ENCODE results near the gene FADS2.

FADS2 gene

DNA sequence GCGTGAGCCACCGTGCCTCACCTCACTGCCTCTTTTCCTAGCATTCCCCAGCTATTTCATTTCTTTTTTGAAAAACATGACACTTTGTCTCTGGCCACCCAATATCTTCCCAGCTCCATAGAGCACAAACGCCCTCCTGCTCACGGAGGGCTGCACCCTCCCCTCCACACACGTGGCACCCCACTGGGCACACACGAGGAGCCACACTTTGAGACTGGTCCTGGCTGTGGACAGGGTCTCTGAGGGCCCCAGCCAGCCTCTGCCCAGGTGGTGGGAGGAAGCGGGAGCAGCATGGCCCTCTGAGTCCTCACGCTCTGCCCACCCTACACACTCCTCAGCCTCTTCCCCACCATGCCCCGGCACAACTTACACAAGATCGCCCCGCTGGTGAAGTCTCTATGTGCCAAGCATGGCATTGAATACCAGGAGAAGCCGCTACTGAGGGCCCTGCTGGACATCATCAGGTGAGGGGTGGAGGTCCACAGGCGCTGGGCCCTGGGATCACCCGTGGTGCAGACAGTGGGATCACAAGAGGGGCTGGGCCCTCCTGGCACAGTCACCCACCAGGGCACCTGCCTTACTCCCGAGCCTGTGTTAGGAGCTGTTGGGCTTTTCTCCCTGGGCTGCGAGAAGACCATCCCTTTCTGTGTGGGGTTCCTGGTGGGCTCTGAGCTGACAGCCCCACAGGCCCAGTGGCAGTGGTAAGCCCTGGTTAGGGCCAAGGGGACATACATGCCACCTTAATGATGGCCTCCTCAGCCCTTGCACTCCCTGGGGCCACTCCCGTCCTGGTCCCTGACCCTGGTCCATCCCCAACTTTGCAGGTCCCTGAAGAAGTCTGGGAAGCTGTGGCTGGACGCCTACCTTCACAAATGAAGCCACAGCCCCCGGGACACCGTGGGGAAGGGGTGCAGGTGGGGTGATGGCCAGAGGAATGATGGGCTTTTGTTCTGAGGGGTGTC, 37.0 kb downstream of the FADS2 start:
- TF ChIP-seq TOX (CRISPR knock-in tag; IDR thresholded peaks at IDR 0.05; ENCODE audit: borderline replicate concordance), result no peak
- TF ChIP-seq, protein P1, sequence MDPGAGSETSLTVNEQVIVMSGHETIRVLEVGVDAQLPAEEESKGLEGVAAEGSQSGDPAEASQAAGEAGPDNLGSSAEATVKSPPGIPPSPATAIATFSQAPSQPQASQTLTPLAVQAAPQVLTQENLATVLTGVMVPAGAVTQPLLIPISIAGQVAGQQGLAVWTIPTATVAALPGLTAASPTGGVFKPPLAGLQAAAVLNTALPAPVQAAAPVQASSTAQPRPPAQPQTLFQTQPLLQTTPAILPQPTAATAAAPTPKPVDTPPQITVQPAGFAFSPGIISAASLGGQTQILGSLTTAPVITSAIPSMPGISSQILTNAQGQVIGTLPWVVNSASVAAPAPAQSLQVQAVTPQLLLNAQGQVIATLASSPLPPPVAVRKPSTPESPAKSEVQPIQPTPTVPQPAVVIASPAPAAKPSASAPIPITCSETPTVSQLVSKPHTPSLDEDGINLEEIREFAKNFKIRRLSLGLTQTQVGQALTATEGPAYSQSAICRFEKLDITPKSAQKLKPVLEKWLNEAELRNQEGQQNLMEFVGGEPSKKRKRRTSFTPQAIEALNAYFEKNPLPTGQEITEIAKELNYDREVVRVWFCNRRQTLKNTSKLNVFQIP (CRISPR knock-in tag; IDR thresholded peaks at IDR 0.05; ENCODE audit: borderline replicate concordance, low read depth), result no peak
- TF ChIP-seq, protein P2, sequence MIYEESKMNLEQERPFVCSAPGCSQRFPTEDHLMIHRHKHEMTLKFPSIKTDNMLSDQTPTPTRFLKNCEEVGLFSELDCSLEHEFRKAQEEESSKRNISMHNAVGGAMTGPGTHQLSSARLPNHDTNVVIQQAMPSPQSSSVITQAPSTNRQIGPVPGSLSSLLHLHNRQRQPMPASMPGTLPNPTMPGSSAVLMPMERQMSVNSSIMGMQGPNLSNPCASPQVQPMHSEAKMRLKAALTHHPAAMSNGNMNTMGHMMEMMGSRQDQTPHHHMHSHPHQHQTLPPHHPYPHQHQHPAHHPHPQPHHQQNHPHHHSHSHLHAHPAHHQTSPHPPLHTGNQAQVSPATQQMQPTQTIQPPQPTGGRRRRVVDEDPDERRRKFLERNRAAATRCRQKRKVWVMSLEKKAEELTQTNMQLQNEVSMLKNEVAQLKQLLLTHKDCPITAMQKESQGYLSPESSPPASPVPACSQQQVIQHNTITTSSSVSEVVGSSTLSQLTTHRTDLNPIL (CRISPR knock-in tag; IDR thresholded peaks at IDR 0.05; ENCODE audit: low read depth), result no peak
- TF ChIP-seq ZFP3 (CRISPR knock-in tag; IDR thresholded peaks at IDR 0.05), result no peak
- TF ChIP-seq ZNF8 (CRISPR knock-in tag; IDR thresholded peaks at IDR 0.05), result no peak
- no peak for TF ChIP-seq ISL1 (CRISPR knock-in tag; IDR thresholded peaks at IDR 0.05)
- TF ChIP-seq ZFP30 (CRISPR knock-in tag; IDR thresholded peaks at IDR 0.05), result no peak
- TF ChIP-seq PPARA (CRISPR knock-in tag; IDR thresholded peaks at IDR 0.05; ENCODE audit: borderline replicate concordance), result no peak
- no peak for TF ChIP-seq CSDC2 (CRISPR knock-in tag; IDR thresholded peaks at IDR 0.05)
- TF ChIP-seq, protein P3, sequence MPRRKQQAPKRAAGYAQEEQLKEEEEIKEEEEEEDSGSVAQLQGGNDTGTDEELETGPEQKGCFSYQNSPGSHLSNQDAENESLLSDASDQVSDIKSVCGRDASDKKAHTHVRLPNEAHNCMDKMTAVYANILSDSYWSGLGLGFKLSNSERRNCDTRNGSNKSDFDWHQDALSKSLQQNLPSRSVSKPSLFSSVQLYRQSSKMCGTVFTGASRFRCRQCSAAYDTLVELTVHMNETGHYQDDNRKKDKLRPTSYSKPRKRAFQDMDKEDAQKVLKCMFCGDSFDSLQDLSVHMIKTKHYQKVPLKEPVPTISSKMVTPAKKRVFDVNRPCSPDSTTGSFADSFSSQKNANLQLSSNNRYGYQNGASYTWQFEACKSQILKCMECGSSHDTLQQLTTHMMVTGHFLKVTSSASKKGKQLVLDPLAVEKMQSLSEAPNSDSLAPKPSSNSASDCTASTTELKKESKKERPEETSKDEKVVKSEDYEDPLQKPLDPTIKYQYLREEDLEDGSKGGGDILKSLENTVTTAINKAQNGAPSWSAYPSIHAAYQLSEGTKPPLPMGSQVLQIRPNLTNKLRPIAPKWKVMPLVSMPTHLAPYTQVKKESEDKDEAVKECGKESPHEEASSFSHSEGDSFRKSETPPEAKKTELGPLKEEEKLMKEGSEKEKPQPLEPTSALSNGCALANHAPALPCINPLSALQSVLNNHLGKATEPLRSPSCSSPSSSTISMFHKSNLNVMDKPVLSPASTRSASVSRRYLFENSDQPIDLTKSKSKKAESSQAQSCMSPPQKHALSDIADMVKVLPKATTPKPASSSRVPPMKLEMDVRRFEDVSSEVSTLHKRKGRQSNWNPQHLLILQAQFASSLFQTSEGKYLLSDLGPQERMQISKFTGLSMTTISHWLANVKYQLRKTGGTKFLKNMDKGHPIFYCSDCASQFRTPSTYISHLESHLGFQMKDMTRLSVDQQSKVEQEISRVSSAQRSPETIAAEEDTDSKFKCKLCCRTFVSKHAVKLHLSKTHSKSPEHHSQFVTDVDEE (CRISPR knock-in tag; IDR thresholded peaks at IDR 0.05), result no peak
- TF ChIP-seq ZNF70 (CRISPR knock-in tag; IDR thresholded peaks at IDR 0.05), result no peak
- TF ChIP-seq RARB (CRISPR knock-in tag; IDR thresholded peaks at IDR 0.05), result no peak
- TF ChIP-seq, protein P4, sequence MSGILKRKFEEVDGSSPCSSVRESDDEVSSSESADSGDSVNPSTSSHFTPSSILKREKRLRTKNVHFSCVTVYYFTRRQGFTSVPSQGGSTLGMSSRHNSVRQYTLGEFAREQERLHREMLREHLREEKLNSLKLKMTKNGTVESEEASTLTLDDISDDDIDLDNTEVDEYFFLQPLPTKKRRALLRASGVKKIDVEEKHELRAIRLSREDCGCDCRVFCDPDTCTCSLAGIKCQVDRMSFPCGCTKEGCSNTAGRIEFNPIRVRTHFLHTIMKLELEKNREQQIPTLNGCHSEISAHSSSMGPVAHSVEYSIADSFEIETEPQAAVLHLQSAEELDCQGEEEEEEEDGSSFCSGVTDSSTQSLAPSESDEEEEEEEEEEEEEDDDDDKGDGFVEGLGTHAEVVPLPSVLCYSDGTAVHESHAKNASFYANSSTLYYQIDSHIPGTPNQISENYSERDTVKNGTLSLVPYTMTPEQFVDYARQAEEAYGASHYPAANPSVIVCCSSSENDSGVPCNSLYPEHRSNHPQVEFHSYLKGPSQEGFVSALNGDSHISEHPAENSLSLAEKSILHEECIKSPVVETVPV (CRISPR knock-in tag; IDR thresholded peaks at IDR 0.05), result no peak
- no peak for TF ChIP-seq ZNF565 (CRISPR knock-in tag; conservative IDR thresholded peaks at IDR 0.05; ENCODE audit: low read depth)
- TF ChIP-seq ESRRG (CRISPR knock-in tag; IDR thresholded peaks at IDR 0.05), result no peak
- no peak for ATAC-seq

DNA sequence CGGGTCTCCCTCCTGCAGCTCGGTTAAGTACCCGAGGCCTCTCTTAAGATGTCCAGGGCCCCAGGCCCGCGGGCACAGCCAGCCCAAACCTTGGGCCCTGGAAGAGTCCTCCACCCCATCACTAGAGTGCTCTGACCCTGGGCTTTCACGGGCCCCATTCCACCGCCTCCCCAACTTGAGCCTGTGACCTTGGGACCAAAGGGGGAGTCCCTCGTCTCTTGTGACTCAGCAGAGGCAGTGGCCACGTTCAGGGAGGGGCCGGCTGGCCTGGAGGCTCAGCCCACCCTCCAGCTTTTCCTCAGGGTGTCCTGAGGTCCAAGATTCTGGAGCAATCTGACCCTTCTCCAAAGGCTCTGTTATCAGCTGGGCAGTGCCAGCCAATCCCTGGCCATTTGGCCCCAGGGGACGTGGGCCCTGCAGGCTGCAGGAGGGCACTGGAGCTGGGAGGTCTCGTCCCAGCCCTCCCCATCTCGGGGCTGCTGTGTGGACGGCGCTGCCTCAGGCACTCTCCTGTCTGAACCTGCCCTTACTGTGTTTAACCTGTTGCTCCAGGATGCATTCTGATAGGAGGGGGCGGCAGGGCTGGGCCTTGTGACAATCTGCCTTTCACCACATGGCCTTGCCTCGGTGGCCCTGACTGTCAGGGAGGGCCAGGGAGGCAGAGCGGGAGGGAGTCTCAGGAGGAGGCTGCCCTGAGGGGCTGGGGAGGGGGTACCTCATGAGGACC, 38.3 kb downstream of the FADS2 start:
- ATAC-seq, result no peak
- TF ChIP-seq SNAI2 (CRISPR knock-in tag; IDR thresholded peaks at IDR 0.05) (no peak), GLIS3 (CRISPR knock-in tag; IDR thresholded peaks at IDR 0.05) (no peak), RARB (CRISPR knock-in tag; IDR thresholded peaks at IDR 0.05) (no peak), ZNF8 (CRISPR knock-in tag; IDR thresholded peaks at IDR 0.05) (no peak), ISL1 (CRISPR knock-in tag; IDR thresholded peaks at IDR 0.05) (no peak), PPARA (CRISPR knock-in tag; IDR thresholded peaks at IDR 0.05; ENCODE audit: borderline replicate concordance) (no peak), ZFP3 (CRISPR knock-in tag; IDR thresholded peaks at IDR 0.05) (no peak), ZNF565 (CRISPR knock-in tag; conservative IDR thresholded peaks at IDR 0.05; ENCODE audit: low read depth) (no peak), ARNTL (CRISPR knock-in tag; IDR thresholded peaks at IDR 0.05; ENCODE audit: borderline replicate concordance, low read depth) (no peak), CSDC2 (CRISPR knock-in tag; IDR thresholded peaks at IDR 0.05) (no peak), OSR1 (CRISPR knock-in tag; IDR thresholded peaks at IDR 0.05) (no peak), TCF4 (CRISPR knock-in tag; IDR thresholded peaks at IDR 0.05; ENCODE audit: borderline replicate concordance) (no peak)
- TF ChIP-seq, protein P5, sequence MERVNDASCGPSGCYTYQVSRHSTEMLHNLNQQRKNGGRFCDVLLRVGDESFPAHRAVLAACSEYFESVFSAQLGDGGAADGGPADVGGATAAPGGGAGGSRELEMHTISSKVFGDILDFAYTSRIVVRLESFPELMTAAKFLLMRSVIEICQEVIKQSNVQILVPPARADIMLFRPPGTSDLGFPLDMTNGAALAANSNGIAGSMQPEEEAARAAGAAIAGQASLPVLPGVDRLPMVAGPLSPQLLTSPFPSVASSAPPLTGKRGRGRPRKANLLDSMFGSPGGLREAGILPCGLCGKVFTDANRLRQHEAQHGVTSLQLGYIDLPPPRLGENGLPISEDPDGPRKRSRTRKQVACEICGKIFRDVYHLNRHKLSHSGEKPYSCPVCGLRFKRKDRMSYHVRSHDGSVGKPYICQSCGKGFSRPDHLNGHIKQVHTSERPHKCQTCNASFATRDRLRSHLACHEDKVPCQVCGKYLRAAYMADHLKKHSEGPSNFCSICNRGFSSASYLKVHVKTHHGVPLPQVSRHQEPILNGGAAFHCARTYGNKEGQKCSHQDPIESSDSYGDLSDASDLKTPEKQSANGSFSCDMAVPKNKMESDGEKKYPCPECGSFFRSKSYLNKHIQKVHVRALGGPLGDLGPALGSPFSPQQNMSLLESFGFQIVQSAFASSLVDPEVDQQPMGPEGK (CRISPR knock-in tag; IDR thresholded peaks at IDR 0.05; ENCODE audit: borderline replicate concordance), result no peak
- TF ChIP-seq, protein P3 (CRISPR knock-in tag; IDR thresholded peaks at IDR 0.05), result no peak
- TF ChIP-seq, protein P2 (CRISPR knock-in tag; IDR thresholded peaks at IDR 0.05; ENCODE audit: low read depth), result no peak
- TF ChIP-seq, protein P1 (CRISPR knock-in tag; IDR thresholded peaks at IDR 0.05; ENCODE audit: borderline replicate concordance, low read depth), result no peak
